A549 (cell line): Measurements from ENCODE around the gene THADA. TPM values are rescaled to one million over a fixed set of nuclear protein-coding genes. Genes with fewer than 3 reads are reported as not detected.

Experiments
- ATAC-seq, 2 experiments: fragments of 200-7000 bp in 1 of 2; fragments of >200 bp in 1 of 2; cut with Nextera tagmentation in 1 of 2; cut with Tn5 transposase in 1 of 2; 3 replicates each; pipeline versions ENCODE4 v1.8.0 to v1.9.1; 2018 to 2020; ENCODE audit warnings: mild to moderate bottlenecking in 1 of 2, moderate library complexity in 1 of 2
- CTCF ChIA-PET: fragments of 300-600 bp; sonication (Branson Sonifier 250); formaldehyde crosslinking; extraction: SDS; loops from one replicate; lab custom pipeline; 2021; ENCODE audit warnings: antibody characterized with exemption, inconsistent platforms; lab: Yijun Ruan, JAX
- POLR2A ChIA-PET: fragments of 350-600 bp; formaldehyde crosslinking; extraction: SDS; loops from one replicate; lab custom pipeline; 2021; ENCODE audit warnings: antibody characterized with exemption, inconsistent platforms; lab: Yijun Ruan, JAX
- DNase-seq, 2 experiments: peaks; one replicate each; pipeline versions ENCODE4 v3.0.0 to v3.0.0-alpha.2; 2011 to 2016; ENCODE audit warnings: low read depth in 1 of 2, low spot score in 1 of 2
- FAIRE-seq: peaks from 2 replicates; lab custom pipeline; 2011; peaks lifted over from hg19 to GRCh38; lab: Jason Lieb, UNC
- H3K27ac ChIP-seq, 2 experiments: fragments of >200 bp; sonication (Bioruptor Twin); formaldehyde crosslinking; 3 replicates each; pipeline ENCODE4 v1.5.1; 2016 to 2017
- H3K4me1 ChIP-seq: fragments of >200 bp; sonication (Bioruptor Twin); formaldehyde crosslinking; 3 replicates; pipeline ENCODE4 v1.6.1; 2016
- H3K4me2 ChIP-seq: fragments of >200 bp; sonication (Bioruptor Twin); formaldehyde crosslinking; 3 replicates; pipeline ENCODE4 v1.6.1; 2016
- H3K4me3 ChIP-seq: fragments of >200 bp; sonication (Bioruptor Twin); formaldehyde crosslinking; 3 replicates; pipeline ENCODE4 v1.5.1; 2016
- H3K9me3 ChIP-seq: fragments of >200 bp; sonication (Bioruptor Twin); formaldehyde crosslinking; 3 replicates; pipeline ENCODE4 v1.6.1; 2016
- BHLHE40 ChIP-seq: IDR thresholded peaks from 2 replicates; pipeline ENCODE4 v1.6.1; 2012; ENCODE audit warnings: low read depth, low read length, inconsistent platforms
- EHF ChIP-seq: fragments of 250-450 bp; sonication (Bioruptor Pico); IDR thresholded peaks from 2 replicates; pipeline ENCODE4 v1.5.0; 2020; ENCODE audit warnings: mild to moderate bottlenecking
- FOSL2 ChIP-seq, 2 experiments: fragments of 450-650 bp in 1 of 2; fragments of >200 bp in 1 of 2; sonication (Bioruptor Twin) in 1 of 2; formaldehyde crosslinking; IDR thresholded peaks; 2 replicates each; pipeline versions ENCODE4 v1.5.0 to v1.6.1; 2016 to 2020; ENCODE audit warnings: mild to moderate bottlenecking in 1 of 2, moderate library complexity in 1 of 2
- HDAC2 ChIP-seq: fragments of 200-600 bp; sonication (generic); IDR thresholded peaks from 2 replicates; pipeline ENCODE4 v1.6.1; 2016
- HEYL ChIP-seq: fragments of 250-450 bp; sonication (Bioruptor Pico); IDR thresholded peaks from 2 replicates; pipeline ENCODE4 v1.8.0; 2021; ENCODE audit warnings: mild to moderate bottlenecking, moderate library complexity
- HOXB13 ChIP-seq: fragments of 250-450 bp; sonication (Bioruptor Pico); IDR thresholded peaks from 2 replicates; pipeline ENCODE4 v1.5.0; 2020; ENCODE audit warnings: low read depth, mild to moderate bottlenecking, moderate library complexity
- MAFK ChIP-seq: fragments of 450-650 bp; IDR thresholded peaks from 2 replicates; pipeline ENCODE4 v1.6.1; 2014; ENCODE audit not compliant: partially characterized antibody
- NFE2L2 ChIP-seq: fragments of 150-350 bp; conservative IDR thresholded peaks from 2 replicates; pipeline ENCODE4 v1.6.1; 2014; ENCODE audit warnings: low read length
- NPAS2 ChIP-seq: fragments of 250-450 bp; sonication (Bioruptor Pico); IDR thresholded peaks from 2 replicates; pipeline ENCODE4 v1.8.0; 2022; ENCODE audit warnings: mild to moderate bottlenecking, moderate library complexity, borderline replicate concordance
- NR3C1 ChIP-seq: fragments of >200 bp; sonication (Bioruptor Twin); formaldehyde crosslinking; IDR thresholded peaks from 3 replicates; pipeline ENCODE4 v1.6.1; 2017
- POLR2AphosphoS2 ChIP-seq: conservative IDR thresholded peaks from 2 replicates; pipeline ENCODE4 v1.6.1; 2012; ENCODE audit warnings: low read length, improper control_type of control experiment, inconsistent platforms
- RAD21 ChIP-seq, 2 experiments: fragments of >200 bp in 1 of 2; sonication (Bioruptor Twin) in 1 of 2; formaldehyde crosslinking in 1 of 2; IDR thresholded peaks in 1 of 2; conservative IDR thresholded peaks in 1 of 2; 2 replicates in 1 of 2; 3 replicates in 1 of 2; pipeline ENCODE4 v1.6.1; 2012 to 2018; ENCODE audit warnings: inconsistent platforms in 1 of 2
- RARB ChIP-seq: fragments of 250-450 bp; sonication (Bioruptor Pico); IDR thresholded peaks from 2 replicates; pipeline ENCODE4 v1.8.0; 2021; ENCODE audit warnings: mild to moderate bottlenecking, moderate library complexity
- RCOR1 ChIP-seq: fragments of 150-350 bp; IDR thresholded peaks from 2 replicates; pipeline ENCODE4 v1.6.1; 2014; ENCODE audit warnings: antibody characterized with exemption, low read length, low read depth
- SREBF2 ChIP-seq: fragments of 450-650 bp; IDR thresholded peaks from 2 replicates; pipeline ENCODE4 v1.6.1; 2014; ENCODE audit warnings: mild to moderate bottlenecking, moderate library complexity
- TFCP2L1 ChIP-seq: fragments of 250-450 bp; sonication (Bioruptor Pico); IDR thresholded peaks from 2 replicates; pipeline ENCODE4 v1.5.0; 2021; ENCODE audit warnings: mild to moderate bottlenecking
- ZNF302 ChIP-seq: fragments of 250-450 bp; sonication (Bioruptor Pico); IDR thresholded peaks from 2 replicates; pipeline ENCODE4 v1.9.0; 2021; ENCODE audit warnings: inconsistent platforms, mild to moderate bottlenecking, moderate library complexity
- WGBS: methylation state at CpG from one replicate; pipeline ENCODE4 v1.1.6; 2017; ENCODE audit errors: missing lambda C conversion rate; 5-methylcytosine and 5-hydroxymethylcytosine counted together
- polyA plus RNA-seq, 4 experiments: library from polyadenylated mRNA; depleted of rRNA in 3 of 4; stranded (reverse); fragments of >200 nt; fragmentation: RNase III in 1 of 4; extraction: RNeasy Plus Mini Kit Qiagen cat#74134 plus additional on column Dnase treatment in 1 of 4; gene quantifications; 2 replicates in 3 of 4; 3 replicates in 1 of 4; pipeline ENCODE4 v1.2.3, GENCODE V29; 2011 to 2017
- TF ChIP-seq, protein P1 (sequence below): IDR thresholded peaks from 2 replicates; pipeline ENCODE4 v1.6.1; 2012
- TF ChIP-seq, protein P2 (sequence below): fragments of 150-350 bp; IDR thresholded peaks from 2 replicates; pipeline ENCODE4 v1.6.1; 2014; ENCODE audit warnings: low read depth, mild to moderate bottlenecking, low read length
- TF ChIP-seq, protein P3 (sequence below): fragments of >200 bp; sonication (Bioruptor Twin); formaldehyde crosslinking; IDR thresholded peaks from 3 replicates; pipeline ENCODE4 v1.6.1; 2016
- TF ChIP-seq, protein P4 (sequence below): fragments of 450-650 bp; IDR thresholded peaks from 2 replicates; pipeline ENCODE4 v1.6.1; 2014; ENCODE audit warnings: antibody characterized with exemption
- TF ChIP-seq, protein P5 (sequence below): fragments of >200 bp; sonication (Bioruptor Twin); formaldehyde crosslinking; IDR thresholded peaks from 3 replicates; pipeline ENCODE4 v1.5.1; 2016

The THADA gene
- polyA plus RNA-seq, 2 of the 4 experiments (the other 2 are of a cell fraction): 21.8 to 37.9 TPM

DNA sequence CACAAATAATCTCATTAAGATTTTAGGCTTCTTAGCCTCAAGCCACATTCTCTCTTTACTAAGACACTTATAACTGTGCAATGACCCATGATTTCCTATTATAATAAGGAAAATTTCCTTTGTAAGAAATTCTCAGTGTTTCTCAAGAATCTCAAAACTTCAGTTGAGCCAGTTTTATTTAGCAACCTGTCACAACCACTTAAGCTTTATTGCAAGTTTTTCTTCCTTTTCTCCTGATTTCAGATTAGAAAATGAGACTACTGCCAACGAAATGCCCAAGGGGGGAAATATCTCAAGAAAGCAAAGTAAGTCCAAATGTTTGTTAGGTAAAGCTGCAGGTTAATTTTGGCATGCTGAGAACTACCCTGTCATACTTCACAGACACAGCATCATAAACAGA, 178.5 kb downstream of the THADA start:
- Histone ChIP-seq H3K4me2 (no peak overlapping the region), H3K4me1 (peaks cover 18% of the 10 kb centered on the region), H3K9me3 (no peaks in the 10 kb centered on the region), H3K27ac (no peak overlapping the region)
- WGBS: 56% methylated on average over 1 of the region's 1 CpG
- no peak for DNase-seq
- no peak for ATAC-seq
- POLR2A ChIA-PET: no interaction called here
- CTCF ChIA-PET: no interaction called here
- TF ChIP-seq ZNF302 (CRISPR knock-in tag) (no peak), FOSL2 (IDR thresholded peaks at IDR 0.05) (no peak), FOSL2 (CRISPR knock-in tag; IDR thresholded peaks at IDR 0.05) (no peak), BHLHE40 (no peak), RAD21 (conservative IDR thresholded peaks at IDR 0.05 in 1 of 2, IDR thresholded peaks at IDR 0.05 in 1 of 2) (no peak), NFE2L2 (no peak), SREBF2 (no peak), HDAC2 (no peak), EHF (no peak)
- TF ChIP-seq, protein P1, sequence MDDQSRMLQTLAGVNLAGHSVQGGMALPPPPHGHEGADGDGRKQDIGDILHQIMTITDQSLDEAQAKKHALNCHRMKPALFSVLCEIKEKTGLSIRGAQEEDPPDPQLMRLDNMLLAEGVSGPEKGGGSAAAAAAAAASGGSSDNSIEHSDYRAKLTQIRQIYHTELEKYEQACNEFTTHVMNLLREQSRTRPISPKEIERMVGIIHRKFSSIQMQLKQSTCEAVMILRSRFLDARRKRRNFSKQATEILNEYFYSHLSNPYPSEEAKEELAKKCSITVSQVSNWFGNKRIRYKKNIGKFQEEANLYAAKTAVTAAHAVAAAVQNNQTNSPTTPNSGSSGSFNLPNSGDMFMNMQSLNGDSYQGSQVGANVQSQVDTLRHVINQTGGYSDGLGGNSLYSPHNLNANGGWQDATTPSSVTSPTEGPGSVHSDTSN: no peak
- TF ChIP-seq, protein P2, sequence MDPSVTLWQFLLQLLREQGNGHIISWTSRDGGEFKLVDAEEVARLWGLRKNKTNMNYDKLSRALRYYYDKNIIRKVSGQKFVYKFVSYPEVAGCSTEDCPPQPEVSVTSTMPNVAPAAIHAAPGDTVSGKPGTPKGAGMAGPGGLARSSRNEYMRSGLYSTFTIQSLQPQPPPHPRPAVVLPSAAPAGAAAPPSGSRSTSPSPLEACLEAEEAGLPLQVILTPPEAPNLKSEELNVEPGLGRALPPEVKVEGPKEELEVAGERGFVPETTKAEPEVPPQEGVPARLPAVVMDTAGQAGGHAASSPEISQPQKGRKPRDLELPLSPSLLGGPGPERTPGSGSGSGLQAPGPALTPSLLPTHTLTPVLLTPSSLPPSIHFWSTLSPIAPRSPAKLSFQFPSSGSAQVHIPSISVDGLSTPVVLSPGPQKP: no peak
- TF ChIP-seq, protein P3, sequence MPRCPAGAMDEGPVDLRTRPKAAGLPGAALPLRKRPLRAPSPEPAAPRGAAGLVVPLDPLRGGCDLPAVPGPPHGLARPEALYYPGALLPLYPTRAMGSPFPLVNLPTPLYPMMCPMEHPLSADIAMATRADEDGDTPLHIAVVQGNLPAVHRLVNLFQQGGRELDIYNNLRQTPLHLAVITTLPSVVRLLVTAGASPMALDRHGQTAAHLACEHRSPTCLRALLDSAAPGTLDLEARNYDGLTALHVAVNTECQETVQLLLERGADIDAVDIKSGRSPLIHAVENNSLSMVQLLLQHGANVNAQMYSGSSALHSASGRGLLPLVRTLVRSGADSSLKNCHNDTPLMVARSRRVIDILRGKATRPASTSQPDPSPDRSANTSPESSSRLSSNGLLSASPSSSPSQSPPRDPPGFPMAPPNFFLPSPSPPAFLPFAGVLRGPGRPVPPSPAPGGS: no peak
- TF ChIP-seq, protein P4, sequence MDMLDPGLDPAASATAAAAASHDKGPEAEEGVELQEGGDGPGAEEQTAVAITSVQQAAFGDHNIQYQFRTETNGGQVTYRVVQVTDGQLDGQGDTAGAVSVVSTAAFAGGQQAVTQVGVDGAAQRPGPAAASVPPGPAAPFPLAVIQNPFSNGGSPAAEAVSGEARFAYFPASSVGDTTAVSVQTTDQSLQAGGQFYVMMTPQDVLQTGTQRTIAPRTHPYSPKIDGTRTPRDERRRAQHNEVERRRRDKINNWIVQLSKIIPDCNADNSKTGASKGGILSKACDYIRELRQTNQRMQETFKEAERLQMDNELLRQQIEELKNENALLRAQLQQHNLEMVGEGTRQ: no peak
- TF ChIP-seq, all 56 proteins: peak for 0
- no peak for FAIRE-seq
- no peak overlapping the region for H3K4me3 ChIP-seq

DNA sequence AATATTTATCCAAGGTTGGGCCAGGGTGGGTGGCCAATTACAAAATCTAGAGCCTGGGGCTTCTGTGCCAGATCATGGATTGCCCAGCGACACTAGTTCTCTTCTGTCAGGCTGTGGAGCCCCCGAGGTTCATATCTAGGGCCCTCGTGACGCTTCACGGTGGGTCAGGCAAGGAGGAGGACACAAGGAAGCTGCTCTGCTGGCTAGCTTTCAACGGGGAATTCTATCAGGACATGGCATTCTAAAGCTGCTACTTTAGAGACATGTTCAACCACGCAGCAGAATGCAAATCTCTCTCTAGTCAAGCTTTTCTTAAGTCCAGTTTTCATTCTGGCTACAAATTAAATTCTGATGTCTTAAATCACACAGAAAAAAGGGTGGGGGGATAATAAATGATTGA, 180.2 kb downstream of the THADA start:
- no peak overlapping the region for H3K4me2 ChIP-seq
- H3K9me3 ChIP-seq: no peaks in the 10 kb centered on the region
- no peak overlapping the region for H3K4me3 ChIP-seq
- no peak for FAIRE-seq
- WGBS: 90% methylated on average over 7 of the region's 7 CpGs
- no peak overlapping the region for H3K27ac ChIP-seq
- ATAC-seq: no peak
- peaks cover 24% of the 10 kb centered on the region for H3K4me1 ChIP-seq
- POLR2A ChIA-PET: no interaction called here
- TF ChIP-seq NFE2L2 (no peak), TFCP2L1 (CRISPR knock-in tag) (no peak), HOXB13 (CRISPR knock-in tag) (no peak), RCOR1 (no peak), MAFK (no peak), HEYL (CRISPR knock-in tag) (no peak), NR3C1 (no peak), NPAS2 (no peak), RARB (CRISPR knock-in tag) (no peak), EHF (no peak), POLR2AphosphoS2 (no peak)
- TF ChIP-seq, protein P5, sequence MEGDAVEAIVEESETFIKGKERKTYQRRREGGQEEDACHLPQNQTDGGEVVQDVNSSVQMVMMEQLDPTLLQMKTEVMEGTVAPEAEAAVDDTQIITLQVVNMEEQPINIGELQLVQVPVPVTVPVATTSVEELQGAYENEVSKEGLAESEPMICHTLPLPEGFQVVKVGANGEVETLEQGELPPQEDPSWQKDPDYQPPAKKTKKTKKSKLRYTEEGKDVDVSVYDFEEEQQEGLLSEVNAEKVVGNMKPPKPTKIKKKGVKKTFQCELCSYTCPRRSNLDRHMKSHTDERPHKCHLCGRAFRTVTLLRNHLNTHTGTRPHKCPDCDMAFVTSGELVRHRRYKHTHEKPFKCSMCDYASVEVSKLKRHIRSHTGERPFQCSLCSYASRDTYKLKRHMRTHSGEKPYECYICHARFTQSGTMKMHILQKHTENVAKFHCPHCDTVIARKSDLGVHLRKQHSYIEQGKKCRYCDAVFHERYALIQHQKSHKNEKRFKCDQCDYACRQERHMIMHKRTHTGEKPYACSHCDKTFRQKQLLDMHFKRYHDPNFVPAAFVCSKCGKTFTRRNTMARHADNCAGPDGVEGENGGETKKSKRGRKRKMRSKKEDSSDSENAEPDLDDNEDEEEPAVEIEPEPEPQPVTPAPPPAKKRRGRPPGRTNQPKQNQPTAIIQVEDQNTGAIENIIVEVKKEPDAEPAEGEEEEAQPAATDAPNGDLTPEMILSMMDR: no peak
- TF ChIP-seq, protein P1: no peak
- TF ChIP-seq, protein P3: no peak
- CTCF ChIA-PET: no interaction called here
- DNase-seq: no peak
